Progenitor cell of endocrine pancreas (in vitro differentiated cells): ENCODE measurements around the gene PRDM5. TPM values are rescaled to one million over a fixed set of nuclear protein-coding genes. Genes with fewer than 3 reads are reported as not detected.

Experiments
- DNase-seq: peaks from one replicate; pipeline ENCODE4 v3.0.0; 2021; ENCODE audit warnings: low spot score; ENCODE audit not compliant: unreplicated experiment
- H3K27ac Mint-ChIP-seq: 2 replicates; pipeline ENCODE4 v1.8.0; 2021; ENCODE audit warnings: mild to moderate bottlenecking, moderate library complexity, mixed read lengths
- H3K27me3 Mint-ChIP-seq: 2 replicates; pipeline ENCODE4 v1.8.0; 2021; ENCODE audit warnings: mixed read lengths
- H3K36me3 Mint-ChIP-seq: 2 replicates; pipeline ENCODE4 v1.8.0; 2022; ENCODE audit warnings: mixed read lengths; ENCODE audit not compliant: insufficient read depth
- H3K4me1 Mint-ChIP-seq: 2 replicates; pipeline ENCODE4 v1.8.0; 2021; ENCODE audit warnings: low read depth, mixed read lengths
- H3K4me3 Mint-ChIP-seq: 2 replicates; pipeline ENCODE4 v1.8.0; 2021; ENCODE audit warnings: low read depth, mild to moderate bottlenecking, moderate library complexity, mixed read lengths
- H3K9me3 Mint-ChIP-seq: 2 replicates; pipeline ENCODE4 v1.8.0; 2021; ENCODE audit warnings: low read depth, mixed read lengths
- CTCF ChIP-seq: fragments of 200-600 bp; sonication (generic); IDR thresholded peaks from one replicate; pipeline ENCODE4 v1.5.0; 2021; ENCODE audit warnings: antibody characterized with exemption, mild to moderate bottlenecking; ENCODE audit not compliant: unreplicated experiment
- total RNA-seq: library from RNA; stranded (reverse); gene quantifications from 2 replicates; pipeline ENCODE4 v1.2.1, GENCODE V29; 2021

Gene PRDM5
- total RNA-seq, 1 donor from 2014 or later: 18.9 TPM

- TF ChIP-seq CTCF: no peak
- no peak overlapping the region for H3K4me3 Mint-ChIP-seq
- no peaks in the 10 kb centered on the region for H3K27me3 Mint-ChIP-seq
- no peak for DNase-seq
- peaks cover 3% of the 10 kb centered on the region for H3K4me1 Mint-ChIP-seq
- no peaks in the 10 kb centered on the region for H3K36me3 Mint-ChIP-seq
- H3K27ac Mint-ChIP-seq: no peak overlapping the region
- H3K9me3 Mint-ChIP-seq: no peaks in the 10 kb centered on the region
Measured at GRCh38 chr4:120699354-120699753, 223.2 kb downstream of the PRDM5 start.

DNA sequence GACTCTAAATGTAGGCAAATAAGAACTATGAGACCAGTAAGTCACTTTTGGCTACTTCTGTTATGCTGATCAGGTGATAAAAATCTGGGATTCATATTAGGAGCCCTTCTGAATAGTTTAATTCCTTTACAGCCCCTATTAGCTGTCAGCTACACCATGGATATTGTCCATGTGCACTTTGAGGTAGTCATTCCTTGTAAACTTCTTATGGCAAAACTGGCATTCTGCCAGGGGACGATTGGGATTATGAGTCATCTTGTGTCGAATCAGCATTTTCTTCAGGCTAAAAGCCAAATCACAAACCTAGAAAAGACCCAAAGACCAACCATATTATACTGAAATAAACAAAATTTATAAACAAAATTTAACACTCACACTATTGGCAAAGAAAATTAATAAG lies 227.6 kb downstream of the PRDM5 start:
- H3K4me3 Mint-ChIP-seq: no peak overlapping the region
- no peak overlapping the region for H3K27ac Mint-ChIP-seq
- DNase-seq: no peak
- H3K27me3 Mint-ChIP-seq: no peaks in the 10 kb centered on the region
- no peaks in the 10 kb centered on the region for H3K9me3 Mint-ChIP-seq
- no peak for TF ChIP-seq CTCF
- peaks cover 3% of the 10 kb centered on the region for H3K4me1 Mint-ChIP-seq
- no peaks in the 10 kb centered on the region for H3K36me3 Mint-ChIP-seq

DNA sequence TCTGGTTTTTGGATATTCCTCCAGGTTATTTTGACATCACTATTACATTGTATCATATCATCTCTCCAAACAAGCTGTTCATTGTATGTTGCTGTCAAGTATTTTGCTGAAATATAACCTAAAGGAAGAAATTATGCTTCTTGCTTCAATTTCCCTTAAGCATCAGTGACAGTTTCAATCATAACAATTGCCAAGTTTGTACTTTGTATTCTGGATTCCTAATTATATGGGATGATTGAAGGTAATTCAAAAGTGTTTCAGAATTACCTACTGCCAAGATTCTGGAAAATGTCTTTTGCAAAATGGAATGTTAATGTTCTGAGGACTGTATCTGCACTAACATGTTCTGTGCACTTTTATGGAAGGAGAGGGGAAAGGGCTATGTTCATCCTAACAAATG lies 228.7 kb downstream of the PRDM5 start:
- Mint-ChIP-seq H3K27me3 (no peaks in the 10 kb centered on the region), H3K27ac (no peak overlapping the region)

GRCh38 chr4:120692964-120693363 lies 229.6 kb downstream of the PRDM5 start:
- no peaks in the 10 kb centered on the region for H3K27me3 Mint-ChIP-seq
- H3K4me3 Mint-ChIP-seq: no peak overlapping the region
- H3K4me1 Mint-ChIP-seq: peaks cover 3% of the 10 kb centered on the region
- no peaks in the 10 kb centered on the region for H3K9me3 Mint-ChIP-seq
- TF ChIP-seq CTCF: no peak
- DNase-seq: no peak
- no peak overlapping the region for H3K27ac Mint-ChIP-seq
- no peaks in the 10 kb centered on the region for H3K36me3 Mint-ChIP-seq

More for the DNA sequence above, 228.7 kb downstream of the PRDM5 start:
- no peak for DNase-seq
- TF ChIP-seq CTCF: no peak
- Mint-ChIP-seq H3K4me1 (peaks cover 3% of the 10 kb centered on the region), H3K36me3 (no peaks in the 10 kb centered on the region), H3K4me3 (no peak overlapping the region), H3K9me3 (no peaks in the 10 kb centered on the region)

DNA sequence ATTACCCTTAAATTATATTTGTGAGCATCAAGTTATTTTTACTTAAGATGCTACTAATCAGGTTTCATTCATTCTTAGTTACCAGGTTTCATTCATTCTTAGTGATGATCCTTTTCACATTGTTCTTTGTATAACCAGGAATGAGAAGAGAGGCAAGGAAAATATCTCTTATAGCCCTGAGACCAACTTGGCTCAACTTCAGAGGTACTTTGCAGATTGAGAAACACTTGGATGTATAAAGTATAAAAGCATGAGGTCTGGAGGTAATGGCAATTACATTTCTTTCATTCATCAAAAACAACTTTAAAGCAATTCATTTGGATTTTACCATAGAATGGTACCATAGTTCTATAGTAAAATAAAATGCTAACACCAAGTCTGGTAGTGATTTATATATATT lies 231.0 kb downstream of the PRDM5 start:
- Mint-ChIP-seq H3K27ac (no peak overlapping the region), H3K36me3 (no peaks in the 10 kb centered on the region), H3K4me3 (no peak overlapping the region), H3K4me1 (peaks cover 1% of the 10 kb centered on the region), H3K27me3 (no peaks in the 10 kb centered on the region), H3K9me3 (no peaks in the 10 kb centered on the region)
- TF ChIP-seq CTCF: no peak
- DNase-seq: no peak

DNA sequence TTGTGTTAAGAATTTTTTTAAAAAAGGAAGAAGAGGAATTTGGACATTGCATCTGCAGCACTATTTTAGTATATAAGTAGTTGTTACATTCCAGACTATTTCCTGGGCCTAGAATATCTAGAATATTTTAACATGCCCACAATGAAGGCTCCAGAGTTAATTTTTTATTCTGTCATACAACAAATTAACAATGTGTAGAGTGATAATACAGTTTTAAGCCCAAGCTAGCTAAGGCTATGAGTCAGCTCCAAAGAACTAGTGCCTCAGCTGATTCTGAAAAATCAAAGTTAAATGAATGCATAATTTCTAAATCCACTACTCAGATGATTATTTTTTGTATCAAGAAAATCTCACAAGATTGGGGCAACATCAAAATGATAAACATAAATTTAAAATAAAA lies 231.4 kb downstream of the PRDM5 start:
- H3K36me3 Mint-ChIP-seq: no peaks in the 10 kb centered on the region
- H3K27me3 Mint-ChIP-seq: no peaks in the 10 kb centered on the region
- H3K9me3 Mint-ChIP-seq: no peaks in the 10 kb centered on the region

More for the DNA sequence above, 231.4 kb downstream of the PRDM5 start:
- Mint-ChIP-seq H3K27ac (no peak overlapping the region), H3K4me3 (no peak overlapping the region), H3K4me1 (no peaks in the 10 kb centered on the region)
- no peak for DNase-seq
- no peak for TF ChIP-seq CTCF
